GM12878 (cell line): Measurements from ENCODE around the gene LRP5. TPM values are rescaled to one million over a fixed set of nuclear protein-coding genes. Genes with fewer than 3 reads are reported as not detected.

Source experiments
- ATF7 ChIP-seq: fragments of 450-650 bp; IDR thresholded peaks from 2 replicates; pipeline ENCODE4 v1.6.1; 2016; ENCODE audit warnings: low read depth, mild to moderate bottlenecking
- BACH1 ChIP-seq: fragments of 450-650 bp; IDR thresholded peaks from 2 replicates; pipeline ENCODE4 v1.6.1; 2017; ENCODE audit warnings: mild to moderate bottlenecking, borderline replicate concordance
- BHLHE40 ChIP-seq, 2 experiments: fragments of 450-650 bp in 1 of 2; IDR thresholded peaks; 2 replicates each; pipeline ENCODE4 v1.6.1; 2011 to 2017; ENCODE audit warnings: low read depth in 2 of 2, borderline replicate concordance in 1 of 2, improper control_type of control experiment in 1 of 2, low read length in 1 of 2, mild to moderate bottlenecking in 1 of 2
- CHD4 ChIP-seq: fragments of 200-600 bp; sonication (generic); IDR thresholded peaks from 2 replicates; pipeline ENCODE4 v1.6.1; 2016; ENCODE audit warnings: mild to moderate bottlenecking
- CREM ChIP-seq: IDR thresholded peaks from 2 replicates; pipeline ENCODE4 v1.6.1; 2014; ENCODE audit warnings: antibody characterized with exemption, low read depth
- GABPA ChIP-seq: IDR thresholded peaks from 2 replicates; pipeline ENCODE4 v1.6.1; 2014; ENCODE audit warnings: antibody characterized with exemption, low read depth, mild to moderate bottlenecking, inconsistent platforms
- HCFC1 ChIP-seq: fragments of 150-350 bp; IDR thresholded peaks from 2 replicates; pipeline ENCODE4 v1.6.1; 2014; ENCODE audit warnings: low read length
- NFYA ChIP-seq: IDR thresholded peaks from 2 replicates; pipeline ENCODE4 v1.6.1; 2011; ENCODE audit warnings: low read depth, mild to moderate bottlenecking, low read length, improper control_type of control experiment, borderline replicate concordance
- NR2C2 ChIP-seq: IDR thresholded peaks from 2 replicates; pipeline ENCODE4 v1.6.1; 2011; ENCODE audit warnings: borderline replicate concordance, low read depth; ENCODE audit not compliant: control insufficient read depth, insufficient read length
- PKNOX1 ChIP-seq: fragments of 450-650 bp; IDR thresholded peaks from 2 replicates; pipeline ENCODE4 v1.6.1; 2016; ENCODE audit warnings: mild to moderate bottlenecking
- POLR2A ChIP-seq: IDR thresholded peaks from 2 replicates; pipeline ENCODE4 v1.6.1; 2011; ENCODE audit warnings: low read depth, mild to moderate bottlenecking, low read length
- POLR2AphosphoS2 ChIP-seq: IDR thresholded peaks from 2 replicates; pipeline ENCODE4 v1.6.1; 2011; ENCODE audit warnings: low read depth, mild to moderate bottlenecking, low read length, improper control_type of control experiment, moderate library complexity
- SMAD5 ChIP-seq: IDR thresholded peaks from 2 replicates; pipeline ENCODE4 v1.6.1; 2016; ENCODE audit warnings: antibody characterized with exemption, low read depth
- SMC3 ChIP-seq: IDR thresholded peaks from 2 replicates; pipeline ENCODE4 v1.6.1; 2011; ENCODE audit warnings: low read length, improper control_type of control experiment, borderline replicate concordance
- SP1 ChIP-seq: IDR thresholded peaks from one replicate; pipeline ENCODE4 v1.6.1; 2011; ENCODE audit warnings: low read depth, low read length
- SPI1 ChIP-seq: IDR thresholded peaks from 2 replicates; pipeline ENCODE4 v1.6.1; 2011; ENCODE audit warnings: low read depth, mild to moderate bottlenecking, low read length, moderate library complexity, borderline replicate concordance; ENCODE audit not compliant: insufficient read depth
- TARDBP ChIP-seq: IDR thresholded peaks from 2 replicates; pipeline ENCODE4 v1.6.1; 2016; ENCODE audit warnings: borderline replicate concordance
- ZBED1 ChIP-seq: IDR thresholded peaks from 2 replicates; pipeline ENCODE4 v1.6.1; 2016; ENCODE audit warnings: borderline replicate concordance
- polyA plus RNA-seq, 11 experiments: library from polyadenylated mRNA; depleted of rRNA in 4 of 11; unstranded in 6 of 11; stranded (reverse) in 5 of 11; fragments of >200 nt; fragmentation: Nextera tagmentation in 4 of 11; fragmentation: Illumina TruSeq in 1 of 11; extraction: Ambion mirVana in 4 of 11; extraction: Trizol in 1 of 11; gene quantifications; 1 replicate in 1 of 11; 2 replicates in 10 of 11; pipeline versions ENCODE4 v1.2.1 to v1.2.3, GENCODE V29; 2011 to 2016; ENCODE audit warnings: inconsistent platforms in 2 of 11, missing spikeins in 2 of 11, low read depth in 1 of 11
- total RNA-seq, 4 experiments: library from RNA; depleted of rRNA in 3 of 4; stranded (reverse); fragments of >200 nt in 3 of 4; fragmentation: Illumina TruSeq in 1 of 4; extraction: Trizol in 1 of 4; gene quantifications; 2 replicates each; pipeline versions ENCODE4 v1.2.1 to v1.2.3, GENCODE V29; 2013 to 2021
- TF ChIP-seq, protein P1 (sequence below): fragments of 450-650 bp; IDR thresholded peaks from 2 replicates; pipeline ENCODE4 v1.6.1; 2018; ENCODE audit warnings: mild to moderate bottlenecking, low read depth, moderate library complexity; ENCODE audit not compliant: partially characterized antibody
- TF ChIP-seq, protein P2 (sequence below): IDR thresholded peaks from 2 replicates; pipeline ENCODE4 v1.6.1; 2012; ENCODE audit warnings: improper control_type of control experiment, low read depth, low read length; ENCODE audit not compliant: insufficient replicate concordance

The LRP5 gene
- total and polyA plus RNA-seq, 10 of the 15 experiments (the other 5 are each of a cell fraction or from before 2014, with no cell fraction given), result 0.37 to 34.0 (median 6.6) TPM

GRCh38 chr11:68460741-68461574 lies 148.6 kb downstream of the LRP5 start, which contains the start of gene PPP6R3 (continued):
- TF ChIP-seq POLR2A (peak; percentile 89), SP1 (no peak), CREM (no peak), POLR2AphosphoS2 (no peak; the same call in 1 of the 2 replicates), HCFC1 (no peak), TARDBP (no peak), ZBED1 (no peak), CHD4 (no peak), NR2C2 (no peak), BHLHE40 (IDR thresholded peaks at IDR 0.05; ENCODE audit: borderline replicate concordance in 1 of 2, low read depth in 2 of 2, low read length in 1 of 2) (peak in 1 of 2 experiments; percentile 48; a peak in 2 of 4 replicates), GABPA (no peak), BACH1 (peak; percentile 71), PKNOX1 (no peak), SPI1 (no peak), SMC3 (no peak), ATF7 (no peak), NFYA (no peak), SMAD5 (no peak)
- TF ChIP-seq, protein P1, sequence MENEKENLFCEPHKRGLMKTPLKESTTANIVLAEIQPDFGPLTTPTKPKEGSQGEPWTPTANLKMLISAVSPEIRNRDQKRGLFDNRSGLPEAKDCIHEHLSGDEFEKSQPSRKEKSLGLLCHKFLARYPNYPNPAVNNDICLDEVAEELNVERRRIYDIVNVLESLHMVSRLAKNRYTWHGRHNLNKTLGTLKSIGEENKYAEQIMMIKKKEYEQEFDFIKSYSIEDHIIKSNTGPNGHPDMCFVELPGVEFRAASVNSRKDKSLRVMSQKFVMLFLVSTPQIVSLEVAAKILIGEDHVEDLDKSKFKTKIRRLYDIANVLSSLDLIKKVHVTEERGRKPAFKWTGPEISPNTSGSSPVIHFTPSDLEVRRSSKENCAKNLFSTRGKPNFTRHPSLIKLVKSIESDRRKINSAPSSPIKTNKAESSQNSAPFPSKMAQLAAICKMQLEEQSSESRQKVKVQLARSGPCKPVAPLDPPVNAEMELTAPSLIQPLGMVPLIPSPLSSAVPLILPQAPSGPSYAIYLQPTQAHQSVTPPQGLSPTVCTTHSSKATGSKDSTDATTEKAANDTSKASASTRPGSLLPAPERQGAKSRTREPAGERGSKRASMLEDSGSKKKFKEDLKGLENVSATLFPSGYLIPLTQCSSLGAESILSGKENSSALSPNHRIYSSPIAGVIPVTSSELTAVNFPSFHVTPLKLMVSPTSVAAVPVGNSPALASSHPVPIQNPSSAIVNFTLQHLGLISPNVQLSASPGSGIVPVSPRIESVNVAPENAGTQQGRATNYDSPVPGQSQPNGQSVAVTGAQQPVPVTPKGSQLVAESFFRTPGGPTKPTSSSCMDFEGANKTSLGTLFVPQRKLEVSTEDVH, result no peak
- TF ChIP-seq, protein P2, sequence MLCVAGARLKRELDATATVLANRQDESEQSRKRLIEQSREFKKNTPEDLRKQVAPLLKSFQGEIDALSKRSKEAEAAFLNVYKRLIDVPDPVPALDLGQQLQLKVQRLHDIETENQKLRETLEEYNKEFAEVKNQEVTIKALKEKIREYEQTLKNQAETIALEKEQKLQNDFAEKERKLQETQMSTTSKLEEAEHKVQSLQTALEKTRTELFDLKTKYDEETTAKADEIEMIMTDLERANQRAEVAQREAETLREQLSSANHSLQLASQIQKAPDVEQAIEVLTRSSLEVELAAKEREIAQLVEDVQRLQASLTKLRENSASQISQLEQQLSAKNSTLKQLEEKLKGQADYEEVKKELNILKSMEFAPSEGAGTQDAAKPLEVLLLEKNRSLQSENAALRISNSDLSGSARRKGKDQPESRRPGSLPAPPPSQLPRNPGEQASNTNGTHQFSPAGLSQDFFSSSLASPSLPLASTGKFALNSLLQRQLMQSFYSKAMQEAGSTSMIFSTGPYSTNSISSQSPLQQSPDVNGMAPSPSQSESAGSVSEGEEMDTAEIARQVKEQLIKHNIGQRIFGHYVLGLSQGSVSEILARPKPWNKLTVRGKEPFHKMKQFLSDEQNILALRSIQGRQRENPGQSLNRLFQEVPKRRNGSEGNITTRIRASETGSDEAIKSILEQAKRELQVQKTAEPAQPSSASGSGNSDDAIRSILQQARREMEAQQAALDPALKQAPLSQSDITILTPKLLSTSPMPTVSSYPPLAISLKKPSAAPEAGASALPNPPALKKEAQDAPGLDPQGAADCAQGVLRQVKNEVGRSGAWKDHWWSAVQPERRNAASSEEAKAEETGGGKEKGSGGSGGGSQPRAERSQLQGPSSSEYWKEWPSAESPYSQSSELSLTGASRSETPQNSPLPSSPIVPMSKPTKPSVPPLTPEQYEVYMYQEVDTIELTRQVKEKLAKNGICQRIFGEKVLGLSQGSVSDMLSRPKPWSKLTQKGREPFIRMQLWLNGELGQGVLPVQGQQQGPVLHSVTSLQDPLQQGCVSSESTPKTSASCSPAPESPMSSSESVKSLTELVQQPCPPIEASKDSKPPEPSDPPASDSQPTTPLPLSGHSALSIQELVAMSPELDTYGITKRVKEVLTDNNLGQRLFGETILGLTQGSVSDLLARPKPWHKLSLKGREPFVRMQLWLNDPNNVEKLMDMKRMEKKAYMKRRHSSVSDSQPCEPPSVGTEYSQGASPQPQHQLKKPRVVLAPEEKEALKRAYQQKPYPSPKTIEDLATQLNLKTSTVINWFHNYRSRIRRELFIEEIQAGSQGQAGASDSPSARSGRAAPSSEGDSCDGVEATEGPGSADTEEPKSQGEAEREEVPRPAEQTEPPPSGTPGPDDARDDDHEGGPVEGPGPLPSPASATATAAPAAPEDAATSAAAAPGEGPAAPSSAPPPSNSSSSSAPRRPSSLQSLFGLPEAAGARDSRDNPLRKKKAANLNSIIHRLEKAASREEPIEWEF, result no peak
